PC-3 (cell line): ENCODE measurements around the gene MAP6. TPM values are rescaled to one million over a fixed set of nuclear protein-coding genes. Genes with fewer than 3 reads are reported as not detected.

Experiments used
- ATAC-seq: fragments of 200-7000 bp; cut with Tn5 transposase; 2 replicates; pipeline ENCODE4 v1.9.1; 2020; ENCODE audit warnings: mild to moderate bottlenecking, moderate library complexity
- BruUV-seq: library from RNA; stranded (reverse); fragments of 400-500 nt; replicated peaks from 2 replicates; lab custom pipeline; 2021; lab: Mats Ljungman, UMichigan
- CTCF ChIA-PET: fragments of 300-600 bp; sonication (Branson Sonifier 250); formaldehyde crosslinking; loops from one replicate; lab custom pipeline; 2022; ENCODE audit warnings: antibody characterized with exemption; lab: Charles Lee
- POLR2A ChIA-PET: fragments of 300-600 bp; sonication (Branson Sonifier 250); formaldehyde crosslinking; loops from one replicate; lab custom pipeline; 2022; ENCODE audit warnings: antibody characterized with exemption; ENCODE audit not compliant: unreplicated experiment; lab: Charles Lee
- DNase-seq: peaks from one replicate; pipeline ENCODE4 v3.0.0-alpha.2; 2015
- H2AFZ ChIP-seq: fragments of 300-600 bp; sonication (generic); 2 replicates; pipeline ENCODE4 v1.6.0; 2016; ENCODE audit warnings: antibody characterized with exemption, low read length
- H3F3A ChIP-seq: fragments of 300-600 bp; sonication (generic); one replicate; pipeline ENCODE4 v1.6.0; 2017; ENCODE audit warnings: antibody characterized with exemption, low read length, control low read depth, mild to moderate bottlenecking; ENCODE audit not compliant: unreplicated experiment
- H3K27ac ChIP-seq: fragments of 300-600 bp; sonication (generic); 2 replicates; pipeline ENCODE4 v1.5.1; 2016; ENCODE audit warnings: mild to moderate bottlenecking, low read length
- H3K27me3 ChIP-seq: fragments of 300-600 bp; sonication (generic); 2 replicates; pipeline ENCODE4 v1.6.1; 2016; ENCODE audit warnings: low read length, mixed read lengths
- H3K36me3 ChIP-seq: fragments of 300-600 bp; sonication (generic); 2 replicates; pipeline ENCODE4 v1.6.1; 2016; ENCODE audit warnings: low read depth, mixed run types, low read length, mixed read lengths
- H3K4me1 ChIP-seq: fragments of 300-600 bp; sonication (generic); 2 replicates; pipeline ENCODE4 v1.5.1; 2016; ENCODE audit warnings: low read length; ENCODE audit not compliant: insufficient read depth
- H3K4me2 ChIP-seq: fragments of 300-600 bp; sonication (generic); 2 replicates; pipeline ENCODE4 v1.6.0; 2016; ENCODE audit warnings: low read length
- H3K4me3 ChIP-seq: fragments of 300-600 bp; sonication (generic); 2 replicates; pipeline ENCODE4 v1.5.1; 2016; ENCODE audit warnings: mild to moderate bottlenecking, low read length, mixed read lengths
- H3K79me2 ChIP-seq: fragments of 300-600 bp; sonication (generic); 2 replicates; pipeline ENCODE4 v1.6.1; 2017; ENCODE audit warnings: low read length, mixed read lengths
- H3K9ac ChIP-seq: fragments of 300-600 bp; sonication (generic); 2 replicates; pipeline ENCODE4 v1.6.0; 2016; ENCODE audit warnings: mild to moderate bottlenecking, low read length
- H3K9me2 ChIP-seq: fragments of 300-600 bp; sonication (generic); replicated peaks from 2 replicates; pipeline ENCODE4 v1.6.1; 2016; ENCODE audit warnings: mixed run types, low read length, mixed read lengths
- H3K9me3 ChIP-seq: fragments of 300-600 bp; sonication (generic); 2 replicates; pipeline ENCODE4 v1.6.1; 2016; ENCODE audit warnings: low read length, mixed read lengths
- H4K20me1 ChIP-seq: fragments of 300-600 bp; sonication (generic); 2 replicates; pipeline ENCODE4 v1.6.1; 2016; ENCODE audit warnings: low read length, mixed read lengths
- EZH2 ChIP-seq: fragments of 300-600 bp; sonication (generic); IDR thresholded peaks from one replicate; pipeline ENCODE4 v1.6.1; 2017; ENCODE audit warnings: antibody characterized with exemption, mild to moderate bottlenecking, low read length; ENCODE audit not compliant: unreplicated experiment
- EZH2phosphoT487 ChIP-seq: fragments of 300-600 bp; sonication (generic); IDR thresholded peaks from 2 replicates; pipeline ENCODE4 v1.6.1; 2018; ENCODE audit warnings: mild to moderate bottlenecking, antibody characterized with exemption, low read length, borderline replicate concordance
- intact Hi-C: fragments of 100-400 bp; cut with micrococcal nuclease; formaldehyde crosslinking; loops from 2 replicates; pipeline ENCODE4 v1.9.0; 2023
- total RNA-seq: library from RNA; depleted of rRNA; stranded (reverse); fragments of >200 nt; gene quantifications from 2 replicates; pipeline ENCODE4 v1.2.3, GENCODE V29; 2014
- TF ChIP-seq, protein P1 (sequence below): fragments of 300-600 bp; sonication (generic); conservative IDR thresholded peaks from 2 replicates; pipeline ENCODE4 v1.5.1; 2017; ENCODE audit warnings: antibody characterized with exemption, low read depth, mild to moderate bottlenecking, low read length

Gene MAP6
- total RNA-seq, 1 experiment from 2014 or later, result 0.47 TPM

DNA sequence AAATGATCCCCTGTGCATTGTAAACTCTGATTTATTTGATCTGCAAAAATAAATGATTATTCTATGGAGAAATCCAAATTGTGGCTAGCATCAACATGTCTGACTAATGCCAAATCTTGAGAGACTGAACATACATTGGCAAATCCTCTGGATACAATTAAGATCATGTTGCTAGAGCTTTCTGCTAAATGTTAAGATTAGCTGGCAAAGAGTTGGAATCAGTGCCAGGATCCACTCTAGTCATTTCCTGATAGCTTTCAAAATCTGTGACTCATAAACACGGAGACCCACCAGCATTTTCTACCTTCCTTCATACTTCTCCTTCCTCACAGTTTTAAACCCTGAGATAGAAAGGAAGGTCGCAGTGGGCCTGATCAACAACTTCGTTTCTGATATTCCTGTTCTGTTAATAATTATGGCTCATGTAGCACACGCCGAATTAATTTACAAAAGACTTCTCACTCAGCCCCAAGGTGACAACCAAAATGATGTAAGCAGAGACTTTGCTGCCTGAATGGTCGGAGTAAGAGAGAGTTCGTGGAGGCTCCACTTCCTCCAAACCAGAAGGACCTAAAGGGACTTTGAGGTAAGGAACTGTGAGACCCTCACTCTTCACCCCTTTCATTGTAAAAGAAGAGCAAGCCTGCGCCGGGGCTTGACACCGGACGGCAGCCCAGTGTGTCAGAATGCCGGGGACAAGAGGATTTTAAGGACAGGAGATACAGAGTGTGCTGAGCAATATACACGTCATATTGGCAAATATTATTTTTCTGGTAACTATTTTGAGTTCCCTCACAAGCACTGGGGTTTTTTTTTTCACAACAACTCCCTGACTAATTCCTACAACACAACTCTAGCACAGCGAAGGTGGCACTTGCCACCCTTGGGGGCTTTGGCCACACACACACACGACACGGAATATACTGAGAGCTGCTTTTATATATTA lies 64.8 kb downstream of the MAP6 start:
- Histone ChIP-seq H3K36me3 (no peaks in the 10 kb centered on the region), H3K4me3 (peak overlapping the region; percentile 67), H3K9ac (peak overlapping the region; percentile 79), H2AFZ (peak overlapping the region; percentile 75), H3K9me2 (no peaks in the 10 kb centered on the region), H3K4me1 (peaks cover 32% of the 10 kb centered on the region), H3K27ac (peak overlapping the region; percentile 95), H3K79me2 (no peaks in the 10 kb centered on the region), H3F3A (peaks cover 4% of the 10 kb centered on the region), H3K27me3 (no peaks in the 10 kb centered on the region), H3K4me2 (peak overlapping the region; percentile 93), H4K20me1 (no peaks in the 10 kb centered on the region), H3K9me3 (no peaks in the 10 kb centered on the region)
- intact Hi-C loops, result loop anchor here (1.0 to 5.0 kb wide), 2 partner anchors 49 to 103 kb away; no protein-coding TSS in a partner anchor
- POLR2A ChIA-PET, result interaction anchor here (0.7 kb wide), 1 partner anchor 269 kb away, joined by 4 read pairs; no protein-coding TSS in a partner anchor
- CTCF ChIA-PET, result interaction anchor here (0.5 to 0.9 kb wide), 2 partner anchors 62 to 102 kb away, joined by 4 to 6 read pairs; no protein-coding TSS in a partner anchor
- BruUV-seq, result TSS peak; percentile 86
- ATAC-seq (peak; percentile 86), DNase-seq (peak; percentile 98)
- no peak for TF ChIP-seq EZH2phosphoT487
- TF ChIP-seq EZH2, result no peak
- TF ChIP-seq, protein P1, sequence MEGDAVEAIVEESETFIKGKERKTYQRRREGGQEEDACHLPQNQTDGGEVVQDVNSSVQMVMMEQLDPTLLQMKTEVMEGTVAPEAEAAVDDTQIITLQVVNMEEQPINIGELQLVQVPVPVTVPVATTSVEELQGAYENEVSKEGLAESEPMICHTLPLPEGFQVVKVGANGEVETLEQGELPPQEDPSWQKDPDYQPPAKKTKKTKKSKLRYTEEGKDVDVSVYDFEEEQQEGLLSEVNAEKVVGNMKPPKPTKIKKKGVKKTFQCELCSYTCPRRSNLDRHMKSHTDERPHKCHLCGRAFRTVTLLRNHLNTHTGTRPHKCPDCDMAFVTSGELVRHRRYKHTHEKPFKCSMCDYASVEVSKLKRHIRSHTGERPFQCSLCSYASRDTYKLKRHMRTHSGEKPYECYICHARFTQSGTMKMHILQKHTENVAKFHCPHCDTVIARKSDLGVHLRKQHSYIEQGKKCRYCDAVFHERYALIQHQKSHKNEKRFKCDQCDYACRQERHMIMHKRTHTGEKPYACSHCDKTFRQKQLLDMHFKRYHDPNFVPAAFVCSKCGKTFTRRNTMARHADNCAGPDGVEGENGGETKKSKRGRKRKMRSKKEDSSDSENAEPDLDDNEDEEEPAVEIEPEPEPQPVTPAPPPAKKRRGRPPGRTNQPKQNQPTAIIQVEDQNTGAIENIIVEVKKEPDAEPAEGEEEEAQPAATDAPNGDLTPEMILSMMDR, result no peak

DNA sequence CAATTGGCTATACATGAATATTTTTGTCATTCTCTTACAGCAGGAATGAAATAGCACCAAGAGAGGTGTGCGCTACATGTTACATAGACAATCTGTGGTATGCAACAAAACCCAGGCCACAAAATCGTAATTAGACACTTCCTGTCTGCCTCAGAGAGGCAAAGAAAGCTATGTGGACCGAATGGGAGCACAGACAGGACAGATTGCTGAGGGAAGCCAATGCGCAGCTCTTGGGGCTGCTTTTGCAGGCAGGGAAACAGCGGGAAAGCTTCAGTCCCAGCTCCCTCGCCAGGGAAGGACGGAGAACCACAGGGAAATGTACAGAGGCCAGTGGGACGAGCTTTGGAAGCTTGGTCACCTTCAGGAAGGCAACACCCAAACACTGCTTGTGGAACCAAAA lies 65.9 kb downstream of the MAP6 start:
- Histone ChIP-seq H3K9me3 (no peaks in the 10 kb centered on the region), H3K27me3 (no peaks in the 10 kb centered on the region), H3K4me2 (peak overlapping the region; percentile 93), H4K20me1 (no peaks in the 10 kb centered on the region), H3K4me1 (peaks cover 32% of the 10 kb centered on the region), H3K36me3 (no peaks in the 10 kb centered on the region), H3K9ac (no peak overlapping the region; the same call in 1 of the 2 replicates), H3K27ac (peak overlapping the region; percentile 95), H3K9me2 (no peaks in the 10 kb centered on the region), H3F3A (peaks cover 4% of the 10 kb centered on the region), H3K4me3 (peak overlapping the region; percentile 67; the same call in 1 of the 2 replicates), H2AFZ (peak overlapping the region; percentile 15; the same call in 1 of the 2 replicates), H3K79me2 (no peaks in the 10 kb centered on the region)
- TF ChIP-seq EZH2 (no peak), EZH2phosphoT487 (no peak)
- TF ChIP-seq, protein P1, result no peak
- ATAC-seq (no peak), DNase-seq (peak; percentile 5)
- intact Hi-C loops, result loop anchor here (5.0 kb wide), 1 partner anchor 104 kb away; no protein-coding TSS in a partner anchor
- BruUV-seq, result no TSS peak
- POLR2A ChIA-PET, result interaction anchor here (0.6 kb wide), 1 partner anchor 196 kb away, joined by 3 read pairs; no protein-coding TSS in a partner anchor
- CTCF ChIA-PET, result no interaction called here
